D721Med (cell line): ENCODE measurements around the gene GAPVD1.

ENCODE experiments used
- DNase-seq: peaks from one replicate; pipeline ENCODE4 v3.0.0; 2011; ENCODE audit warnings: low spot score; ENCODE audit not compliant: insufficient read length
- FAIRE-seq: peaks from 2 replicates; lab custom pipeline; 2011; peaks lifted over from hg19 to GRCh38; lab: Jason Lieb, UNC
- TF ChIP-seq, protein P1 (sequence below): IDR thresholded peaks from 2 replicates; pipeline ENCODE4 v1.5.1; 2012; ENCODE audit warnings: mild to moderate bottlenecking, control low read depth; ENCODE audit not compliant: insufficient read depth; ENCODE audit errors: missing control alignments

The GAPVD1 gene

DNA sequence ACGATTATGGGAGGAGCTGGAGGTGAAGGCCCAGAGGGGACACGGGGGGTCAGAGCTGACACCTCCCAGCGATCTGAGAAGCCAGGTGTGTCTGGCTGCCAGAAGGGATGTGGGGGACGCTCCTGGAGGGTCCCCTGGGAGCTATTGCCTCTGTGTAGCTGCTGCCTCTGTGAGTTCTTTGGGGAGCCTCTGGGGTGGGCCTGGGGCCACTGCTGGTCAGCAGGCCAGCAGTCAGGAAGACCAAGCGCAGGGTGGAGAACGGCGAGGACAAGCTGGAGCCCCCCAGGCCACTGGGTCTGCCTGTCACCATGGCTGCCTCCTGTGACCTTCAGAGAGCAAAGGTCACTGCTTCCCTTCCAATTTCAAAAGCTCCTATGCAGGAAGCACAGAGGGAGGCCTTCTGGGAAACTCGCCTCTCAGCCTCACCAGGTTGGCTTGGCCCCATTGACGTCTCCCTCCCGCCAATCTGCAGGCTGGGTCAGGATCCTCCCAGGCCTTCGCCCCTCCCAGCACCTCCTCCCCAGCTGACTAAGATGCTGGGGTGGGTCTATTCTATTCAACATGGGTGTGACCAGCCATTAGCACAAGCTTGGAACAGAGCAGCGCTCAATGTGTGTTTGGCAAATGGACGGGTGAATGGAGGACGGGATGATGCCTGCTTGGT is 126.4 kb downstream of the GAPVD1 start:
- DNase-seq (no peak), FAIRE-seq (no peak)
- TF ChIP-seq, protein P1, sequence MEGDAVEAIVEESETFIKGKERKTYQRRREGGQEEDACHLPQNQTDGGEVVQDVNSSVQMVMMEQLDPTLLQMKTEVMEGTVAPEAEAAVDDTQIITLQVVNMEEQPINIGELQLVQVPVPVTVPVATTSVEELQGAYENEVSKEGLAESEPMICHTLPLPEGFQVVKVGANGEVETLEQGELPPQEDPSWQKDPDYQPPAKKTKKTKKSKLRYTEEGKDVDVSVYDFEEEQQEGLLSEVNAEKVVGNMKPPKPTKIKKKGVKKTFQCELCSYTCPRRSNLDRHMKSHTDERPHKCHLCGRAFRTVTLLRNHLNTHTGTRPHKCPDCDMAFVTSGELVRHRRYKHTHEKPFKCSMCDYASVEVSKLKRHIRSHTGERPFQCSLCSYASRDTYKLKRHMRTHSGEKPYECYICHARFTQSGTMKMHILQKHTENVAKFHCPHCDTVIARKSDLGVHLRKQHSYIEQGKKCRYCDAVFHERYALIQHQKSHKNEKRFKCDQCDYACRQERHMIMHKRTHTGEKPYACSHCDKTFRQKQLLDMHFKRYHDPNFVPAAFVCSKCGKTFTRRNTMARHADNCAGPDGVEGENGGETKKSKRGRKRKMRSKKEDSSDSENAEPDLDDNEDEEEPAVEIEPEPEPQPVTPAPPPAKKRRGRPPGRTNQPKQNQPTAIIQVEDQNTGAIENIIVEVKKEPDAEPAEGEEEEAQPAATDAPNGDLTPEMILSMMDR = no peak

DNA sequence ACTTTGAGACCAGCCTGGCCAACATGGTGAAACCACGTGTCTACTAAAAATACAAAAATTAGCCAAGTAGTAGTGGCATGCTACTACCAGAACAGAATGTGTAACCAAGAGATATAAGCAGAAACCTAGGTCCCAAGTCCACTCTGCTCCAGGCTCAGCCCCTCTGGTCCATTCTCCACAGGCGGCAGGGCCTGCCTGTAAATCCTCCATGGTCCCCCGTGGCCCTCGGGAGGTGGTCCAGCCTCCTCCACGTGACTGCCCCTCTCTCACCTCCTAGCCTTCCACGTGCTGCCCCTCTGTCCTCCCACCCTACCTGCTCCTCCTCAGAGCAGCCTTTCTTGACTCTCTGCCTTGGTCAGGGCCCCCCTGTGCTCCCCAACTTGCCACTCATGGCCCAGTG is 127.4 kb downstream of the GAPVD1 start:
- FAIRE-seq (no peak), DNase-seq (no peak)
- TF ChIP-seq, protein P1 = no peak

DNA sequence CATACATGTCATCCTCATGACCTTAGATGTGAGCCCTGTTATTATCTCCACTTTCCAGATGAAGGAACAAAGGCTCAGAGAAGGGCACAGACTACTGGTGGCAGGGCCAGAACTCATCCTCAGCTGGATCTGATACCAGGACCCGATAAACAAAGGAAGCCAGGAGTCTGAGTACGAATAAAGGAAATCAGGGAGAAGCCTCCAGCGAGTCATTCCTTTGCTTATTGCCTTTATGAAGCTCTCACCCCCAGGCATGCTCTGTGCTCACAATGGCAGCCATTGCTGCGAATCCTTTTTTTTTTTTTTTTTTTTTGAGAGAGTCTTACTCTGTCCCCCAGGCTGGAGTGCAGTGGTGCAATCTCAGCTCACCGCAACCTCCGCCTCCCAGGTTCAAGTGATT is 130.1 kb downstream of the GAPVD1 start:
- FAIRE-seq (no peak), DNase-seq (no peak)
- TF ChIP-seq, protein P1 = no peak

DNA sequence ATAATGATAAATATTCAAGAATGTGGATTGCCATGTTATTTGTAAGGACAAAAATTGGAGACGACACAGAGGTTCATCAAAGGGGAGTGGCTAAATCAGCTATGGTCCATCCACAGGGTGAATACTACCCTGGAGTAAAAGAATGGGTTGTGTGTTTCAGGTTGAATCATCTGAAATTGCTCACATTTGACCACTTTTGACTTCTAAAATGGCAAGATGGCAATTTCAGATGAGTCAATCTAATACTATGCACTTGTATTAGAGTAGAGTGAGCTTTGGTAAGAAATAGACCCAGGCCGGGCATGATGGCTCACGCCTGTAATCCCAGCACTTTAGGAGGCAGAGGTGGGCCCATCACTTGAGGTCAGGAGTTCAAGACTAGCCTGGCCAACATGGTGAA is 131.8 kb downstream of the GAPVD1 start:
- TF ChIP-seq, protein P1 = no peak
- DNase-seq = no peak
- no peak for FAIRE-seq

DNA sequence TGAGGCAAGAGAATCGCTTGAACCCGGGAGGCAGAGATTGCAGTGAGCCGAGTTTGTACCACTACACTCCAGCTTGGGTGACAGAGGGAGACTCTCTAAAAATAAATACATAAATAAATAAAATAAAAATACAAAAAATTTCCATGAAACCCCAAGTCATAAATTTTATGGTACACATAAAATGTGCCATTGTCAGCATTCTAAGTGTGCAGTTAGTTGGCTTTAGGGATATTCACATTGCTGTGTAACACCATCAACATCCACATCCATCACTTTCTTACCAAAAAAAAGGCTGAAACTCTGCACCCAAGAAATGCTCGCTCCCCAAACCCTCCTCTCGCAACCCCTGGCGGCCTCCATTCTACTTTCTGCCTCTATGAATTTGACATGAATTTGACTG is 135.2 kb downstream of the GAPVD1 start:
- DNase-seq = no peak
- no peak for FAIRE-seq
- TF ChIP-seq, protein P1 = no peak

DNA sequence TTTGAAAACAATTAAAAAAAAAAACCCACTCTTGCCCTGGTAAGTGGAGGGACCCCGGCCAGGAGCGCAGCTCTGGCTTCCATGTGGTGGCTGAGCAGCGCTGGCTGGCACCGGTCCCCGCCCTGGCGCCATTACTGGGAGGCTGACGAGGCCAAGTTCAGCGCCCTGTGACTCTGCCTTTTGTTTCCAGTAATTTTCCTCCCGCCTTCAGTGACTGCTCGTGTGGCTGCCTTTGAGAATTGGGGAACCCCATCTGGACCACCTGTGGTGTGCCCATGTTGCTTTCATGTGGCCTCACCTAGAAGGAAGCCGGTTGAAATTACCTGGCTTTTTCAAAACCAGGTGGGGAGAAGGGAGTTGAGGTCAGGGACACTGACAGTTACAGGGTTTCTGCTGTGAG is 136.1 kb downstream of the GAPVD1 start:
- DNase-seq (no peak), FAIRE-seq (no peak)
- TF ChIP-seq, protein P1 = no peak

DNA sequence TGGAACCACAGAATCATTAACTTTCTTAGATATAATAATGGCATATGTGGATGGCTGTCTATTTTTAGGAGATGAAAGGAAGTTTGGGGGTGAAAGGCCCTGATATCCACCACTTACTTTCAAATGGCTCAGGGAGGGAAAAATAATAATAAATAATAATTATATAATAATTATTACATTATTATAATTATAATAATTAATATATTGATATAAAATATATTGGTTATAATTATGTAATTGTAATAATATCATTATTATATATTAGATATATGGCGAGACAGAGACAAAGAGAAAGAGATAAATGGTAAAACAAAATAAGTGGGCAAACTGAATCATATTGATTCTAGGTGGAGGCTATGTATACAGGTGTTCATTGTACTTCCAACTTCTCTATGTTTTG is 136.6 kb downstream of the GAPVD1 start:
- FAIRE-seq (no peak), DNase-seq (no peak)
- TF ChIP-seq, protein P1 = no peak
